ENCODE measurements around the gene DDX25. TPM values are rescaled to one million over a fixed set of nuclear protein-coding genes. Genes with fewer than 3 reads are reported as not detected.

The DDX25 gene
- total RNA-seq, 4 donors from 2014 or later: not detected

DNA sequence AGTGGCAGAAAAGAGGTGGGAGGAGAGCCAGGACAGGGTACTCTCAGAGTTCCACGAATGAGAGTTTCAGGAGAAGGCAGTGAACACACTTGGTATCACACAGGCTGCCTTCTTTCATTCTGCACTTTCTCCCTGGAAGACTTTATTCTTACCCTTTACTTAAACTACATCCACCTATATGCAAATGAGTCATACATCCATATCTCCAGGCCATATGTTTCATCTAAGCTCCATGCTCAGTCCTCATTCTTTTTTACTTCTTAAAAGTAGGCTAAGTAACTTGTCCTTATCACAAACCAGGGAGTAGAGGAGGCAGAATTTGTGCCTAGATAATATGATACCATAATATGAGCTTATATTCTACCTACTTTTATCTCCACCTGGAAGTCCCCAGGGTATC lies 23.0 kb upstream of the DDX25 start:
- TF ChIP-seq CTCF (IDR thresholded peaks at IDR 0.05; ENCODE audit: low read depth): no peak

- TF ChIP-seq CTCF (IDR thresholded peaks at IDR 0.05; ENCODE audit: low read depth): no peak
Measured at GRCh38 chr11:125883375-125883774, 20.9 kb upstream of the DDX25 start.

DNA sequence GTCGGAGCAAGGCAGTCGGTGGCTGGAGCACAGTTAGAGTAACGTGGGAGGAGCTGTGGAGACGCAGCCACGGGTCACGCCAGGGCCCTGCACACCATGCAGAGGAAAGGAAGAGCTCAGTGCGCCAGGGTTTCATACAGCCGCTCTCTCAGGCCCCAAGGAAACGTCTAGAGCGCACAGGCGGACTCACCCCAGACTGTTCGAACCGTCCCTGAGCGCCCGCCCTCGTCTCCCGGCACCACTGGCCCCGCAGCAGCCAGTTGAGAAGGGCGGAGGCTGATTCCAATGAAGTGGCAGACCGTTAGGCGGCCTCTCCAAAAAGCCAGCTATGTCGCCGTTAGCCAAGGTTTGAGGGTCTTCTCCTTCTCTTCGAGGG lies 17.3 kb upstream of the DDX25 start:
- no peak for TF ChIP-seq CTCF (IDR thresholded peaks at IDR 0.05; ENCODE audit: low read depth)

DNA sequence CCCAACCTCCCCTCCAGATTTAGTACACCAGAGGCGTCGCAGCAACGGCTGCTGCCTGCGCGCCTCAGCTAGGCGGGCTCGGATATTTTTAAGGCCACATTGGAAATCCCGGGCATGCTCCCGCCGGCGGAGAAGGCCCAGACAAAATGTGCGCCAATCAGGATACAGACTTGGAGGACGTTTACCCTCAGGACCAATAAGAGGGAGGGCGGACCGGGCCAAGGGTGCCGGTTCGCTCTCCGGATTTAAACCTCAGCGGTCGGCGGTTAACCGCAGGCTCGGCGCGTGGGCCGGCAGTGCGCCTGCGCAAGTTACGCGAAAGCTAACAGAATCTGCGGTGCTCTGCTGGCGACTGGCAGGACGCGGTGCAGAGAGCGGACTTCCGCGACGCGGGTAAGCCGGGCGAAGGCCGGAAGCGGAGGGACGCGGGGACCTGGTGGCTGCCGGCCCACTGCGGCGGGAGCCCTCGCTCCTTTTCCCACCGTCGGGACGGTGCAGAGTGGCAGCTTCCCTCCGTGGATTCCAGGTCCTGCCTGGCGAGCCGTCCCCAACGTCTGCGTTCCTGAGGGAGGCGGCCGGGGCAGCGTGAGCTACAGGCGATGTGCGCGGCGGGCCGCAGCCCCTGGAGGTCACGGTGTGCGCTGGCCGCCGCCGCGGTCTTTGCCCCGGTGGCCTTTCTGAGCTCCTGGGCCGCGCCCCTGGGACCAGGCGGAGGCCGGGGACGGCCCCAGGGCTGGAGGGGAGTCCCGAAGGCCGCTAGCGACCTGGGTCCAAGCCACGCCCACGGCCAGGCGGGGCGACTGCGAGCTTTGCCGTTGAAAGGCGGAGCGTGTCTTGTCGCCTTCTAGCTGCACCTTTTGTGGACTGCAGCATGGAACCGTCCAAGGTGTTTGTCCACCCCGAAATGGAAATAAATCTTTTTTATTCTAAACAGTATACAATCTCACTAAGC lies 16.7 kb upstream of the DDX25 start, which contains the start of gene HYLS1:
Gene HYLS1 (plus strand): TSS at position 296 of the 952 bp plus-strand sequence. CDS start 11,701 bp downstream, outside the sequence.
- TF ChIP-seq CTCF (IDR thresholded peaks at IDR 0.05; ENCODE audit: low read depth): no peak

GRCh38 chr11:125890447-125891100 lies 13.7 kb upstream of the DDX25 start:
- no peak for TF ChIP-seq CTCF (IDR thresholded peaks at IDR 0.05; ENCODE audit: low read depth)

DNA sequence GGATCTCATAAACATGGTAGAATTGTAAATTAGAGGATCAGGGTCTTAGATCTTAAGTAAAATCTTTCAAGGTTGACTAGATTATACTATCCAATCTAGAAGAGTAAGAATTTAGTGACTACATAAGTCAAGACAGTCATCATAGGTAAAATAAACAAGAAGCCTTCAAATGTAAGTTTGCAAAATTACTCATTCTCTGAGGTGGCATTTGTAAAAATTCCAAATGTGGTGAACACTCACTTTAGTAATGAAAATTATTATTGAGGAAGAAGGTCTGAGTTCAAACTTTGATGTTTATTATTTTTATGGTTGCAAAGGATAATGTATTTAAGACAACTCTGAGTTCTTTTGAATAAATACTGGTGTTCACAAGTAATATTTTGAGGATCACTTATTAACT lies 12.2 kb upstream of the DDX25 start:
- TF ChIP-seq CTCF (IDR thresholded peaks at IDR 0.05; ENCODE audit: low read depth): no peak

GRCh38 chr11:125892994-125893393 lies 11.3 kb upstream of the DDX25 start:
- no peak for TF ChIP-seq CTCF (IDR thresholded peaks at IDR 0.05; ENCODE audit: low read depth)
